ENCODE results near the gene RASSF8. TPM values are rescaled to one million over a fixed set of nuclear protein-coding genes. Genes with fewer than 3 reads are reported as not detected.

RASSF8 gene
- total RNA-seq, 3 donors from 2014 or later (not counting 1 experiment from before 2014, with no cell fraction given): 0.35 to 1.3 (median 1.2) TPM

DNA sequence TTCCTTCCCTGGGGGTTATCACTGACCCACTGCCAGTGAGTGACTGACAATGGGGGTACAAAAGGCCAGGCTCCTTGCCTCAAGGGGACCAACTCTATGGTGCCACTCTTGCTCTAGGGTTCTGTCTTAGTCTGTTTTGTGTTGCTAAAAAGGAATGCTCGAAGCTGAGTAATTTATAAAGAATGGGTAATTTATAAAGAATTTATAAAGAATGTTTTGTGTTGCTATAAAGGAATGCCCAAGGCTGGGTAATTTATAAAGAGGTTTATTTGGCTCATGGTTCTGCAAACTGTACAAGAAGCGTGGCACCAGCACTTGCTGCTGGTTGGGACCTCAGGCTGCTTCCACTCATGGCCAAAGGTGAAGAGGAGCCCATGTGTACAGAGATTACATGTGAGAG is 15.8 kb upstream of the RASSF8 start:
- 68% methylated on average over 2 of the region's 2 CpGs for WGBS (ENCODE audit: insufficient coverage)
- ATAC-seq (no peak), DNase-seq (no peak)
- H3K27ac ChIP-seq (ENCODE audit: low read length): no peak overlapping the region
- Mint-ChIP-seq H3K4me3 (no peak overlapping the region), H3K9me3 (no peaks in the 10 kb centered on the region), H3K4me1 (no peaks in the 10 kb centered on the region), H3K27ac (no peak overlapping the region), H3K27me3 (ENCODE audit: low read depth in 2 of 2) (peaks cover 2 to 6% of the 10 kb centered on the region in 2 donors), H3K36me3 (no peaks in the 10 kb centered on the region)
- intact Hi-C loops (cut with micrococcal nuclease): no loop called here
- no peak overlapping the region for H3K4me3 ChIP-seq (ENCODE audit: low read length)
- H3K9me3 ChIP-seq (ENCODE audit: control insufficient read depth, insufficient read depth, low read length): no peaks in the 10 kb centered on the region
- no peaks in the 10 kb centered on the region for H3K4me1 ChIP-seq (ENCODE audit: control insufficient read depth, insufficient read depth, low read length)
- H3K36me3 ChIP-seq (ENCODE audit: control insufficient read depth, insufficient read depth, low read length): no peaks in the 10 kb centered on the region
- TF ChIP-seq, protein P1, sequence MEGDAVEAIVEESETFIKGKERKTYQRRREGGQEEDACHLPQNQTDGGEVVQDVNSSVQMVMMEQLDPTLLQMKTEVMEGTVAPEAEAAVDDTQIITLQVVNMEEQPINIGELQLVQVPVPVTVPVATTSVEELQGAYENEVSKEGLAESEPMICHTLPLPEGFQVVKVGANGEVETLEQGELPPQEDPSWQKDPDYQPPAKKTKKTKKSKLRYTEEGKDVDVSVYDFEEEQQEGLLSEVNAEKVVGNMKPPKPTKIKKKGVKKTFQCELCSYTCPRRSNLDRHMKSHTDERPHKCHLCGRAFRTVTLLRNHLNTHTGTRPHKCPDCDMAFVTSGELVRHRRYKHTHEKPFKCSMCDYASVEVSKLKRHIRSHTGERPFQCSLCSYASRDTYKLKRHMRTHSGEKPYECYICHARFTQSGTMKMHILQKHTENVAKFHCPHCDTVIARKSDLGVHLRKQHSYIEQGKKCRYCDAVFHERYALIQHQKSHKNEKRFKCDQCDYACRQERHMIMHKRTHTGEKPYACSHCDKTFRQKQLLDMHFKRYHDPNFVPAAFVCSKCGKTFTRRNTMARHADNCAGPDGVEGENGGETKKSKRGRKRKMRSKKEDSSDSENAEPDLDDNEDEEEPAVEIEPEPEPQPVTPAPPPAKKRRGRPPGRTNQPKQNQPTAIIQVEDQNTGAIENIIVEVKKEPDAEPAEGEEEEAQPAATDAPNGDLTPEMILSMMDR (IDR thresholded peaks at IDR 0.05): no peak
- H3K27me3 ChIP-seq (ENCODE audit: control insufficient read depth, insufficient read depth, low read length): no peaks in the 10 kb centered on the region

DNA sequence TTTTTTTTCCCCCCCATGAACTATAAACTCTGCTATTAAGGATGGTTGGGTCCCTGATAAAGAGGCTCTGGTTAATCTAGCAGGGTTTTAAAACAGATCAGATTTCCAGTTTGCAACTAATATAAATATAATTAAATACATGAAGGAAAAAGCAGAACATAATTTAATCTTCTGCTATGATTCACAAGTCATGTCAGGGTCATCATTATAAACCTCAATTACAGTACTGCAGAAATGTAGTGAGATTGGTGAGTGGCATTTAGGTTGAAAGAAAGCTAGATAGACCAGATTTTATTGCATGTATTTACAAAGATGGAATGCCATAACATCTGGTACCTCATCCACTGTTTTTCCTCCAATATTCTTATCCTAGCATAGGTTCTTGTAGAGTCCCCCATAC is 14.5 kb upstream of the RASSF8 start:
- Mint-ChIP-seq H3K27ac (no peak overlapping the region), H3K4me1 (no peaks in the 10 kb centered on the region)
- no peak for ATAC-seq

DNA sequence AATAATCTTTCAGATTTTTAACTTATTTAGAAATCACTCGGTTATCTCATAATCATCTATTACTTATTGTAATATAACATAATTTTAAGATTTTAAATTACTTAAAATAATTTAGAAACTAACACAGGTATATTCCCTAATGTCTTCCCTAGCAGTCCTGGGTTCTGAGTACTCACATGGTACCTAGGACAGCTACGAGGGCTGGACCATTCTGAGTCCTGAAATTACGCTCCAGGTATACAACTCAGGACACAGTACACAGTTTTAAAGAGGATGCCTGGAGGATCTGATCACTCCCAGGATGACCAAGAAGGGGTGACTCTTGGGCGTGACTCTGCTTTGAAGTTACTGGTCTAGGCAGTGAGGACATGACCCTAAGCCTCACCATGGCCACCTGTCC is 9.1 kb upstream of the RASSF8 start:
- H3K4me3 Mint-ChIP-seq: no peak overlapping the region
- intact Hi-C loops (cut with micrococcal nuclease): no loop called here
- ATAC-seq (no peak), DNase-seq (no peak)
- no peak overlapping the region for H3K4me3 ChIP-seq (ENCODE audit: low read length)
- WGBS (ENCODE audit: insufficient coverage): 87% methylated on average over 3 of the region's 4 CpGs
- TF ChIP-seq, protein P1 (IDR thresholded peaks at IDR 0.05): no peak
- H3K4me1 ChIP-seq (ENCODE audit: control insufficient read depth, insufficient read depth, low read length): no peaks in the 10 kb centered on the region
- H3K9me3 Mint-ChIP-seq: no peaks in the 10 kb centered on the region
- no peak overlapping the region for H3K27ac ChIP-seq (ENCODE audit: low read length)
- H3K27me3 Mint-ChIP-seq (ENCODE audit: low read depth in 2 of 2): peaks cover 0 to 5% of the 10 kb centered on the region in 2 donors
- no peaks in the 10 kb centered on the region for H3K27me3 ChIP-seq (ENCODE audit: control insufficient read depth, insufficient read depth, low read length)
- no peaks in the 10 kb centered on the region for H3K9me3 ChIP-seq (ENCODE audit: control insufficient read depth, insufficient read depth, low read length)
- H3K36me3 ChIP-seq (ENCODE audit: control insufficient read depth, insufficient read depth, low read length): no peaks in the 10 kb centered on the region
- H3K27ac Mint-ChIP-seq: no peak overlapping the region
- H3K4me1 Mint-ChIP-seq: no peaks in the 10 kb centered on the region
- no peaks in the 10 kb centered on the region for H3K36me3 Mint-ChIP-seq

More for the DNA sequence above, 14.5 kb upstream of the RASSF8 start:
- Histone ChIP-seq H3K4me3 (ENCODE audit: low read length) (no peak overlapping the region), H3K36me3 (ENCODE audit: control insufficient read depth, insufficient read depth, low read length) (no peaks in the 10 kb centered on the region), H3K27me3 (ENCODE audit: control insufficient read depth, insufficient read depth, low read length) (no peaks in the 10 kb centered on the region), H3K27ac (ENCODE audit: low read length) (no peak overlapping the region), H3K4me1 (ENCODE audit: control insufficient read depth, insufficient read depth, low read length) (no peaks in the 10 kb centered on the region), H3K9me3 (ENCODE audit: control insufficient read depth, insufficient read depth, low read length) (no peaks in the 10 kb centered on the region)
- Mint-ChIP-seq H3K36me3 (no peaks in the 10 kb centered on the region), H3K27me3 (ENCODE audit: low read depth in 2 of 2) (peaks cover 2 to 6% of the 10 kb centered on the region in 2 donors), H3K9me3 (no peaks in the 10 kb centered on the region), H3K4me3 (no peak overlapping the region)
- intact Hi-C loops (cut with micrococcal nuclease): no loop called here
- DNase-seq: no peak
- TF ChIP-seq, protein P1 (IDR thresholded peaks at IDR 0.05): no peak

DNA sequence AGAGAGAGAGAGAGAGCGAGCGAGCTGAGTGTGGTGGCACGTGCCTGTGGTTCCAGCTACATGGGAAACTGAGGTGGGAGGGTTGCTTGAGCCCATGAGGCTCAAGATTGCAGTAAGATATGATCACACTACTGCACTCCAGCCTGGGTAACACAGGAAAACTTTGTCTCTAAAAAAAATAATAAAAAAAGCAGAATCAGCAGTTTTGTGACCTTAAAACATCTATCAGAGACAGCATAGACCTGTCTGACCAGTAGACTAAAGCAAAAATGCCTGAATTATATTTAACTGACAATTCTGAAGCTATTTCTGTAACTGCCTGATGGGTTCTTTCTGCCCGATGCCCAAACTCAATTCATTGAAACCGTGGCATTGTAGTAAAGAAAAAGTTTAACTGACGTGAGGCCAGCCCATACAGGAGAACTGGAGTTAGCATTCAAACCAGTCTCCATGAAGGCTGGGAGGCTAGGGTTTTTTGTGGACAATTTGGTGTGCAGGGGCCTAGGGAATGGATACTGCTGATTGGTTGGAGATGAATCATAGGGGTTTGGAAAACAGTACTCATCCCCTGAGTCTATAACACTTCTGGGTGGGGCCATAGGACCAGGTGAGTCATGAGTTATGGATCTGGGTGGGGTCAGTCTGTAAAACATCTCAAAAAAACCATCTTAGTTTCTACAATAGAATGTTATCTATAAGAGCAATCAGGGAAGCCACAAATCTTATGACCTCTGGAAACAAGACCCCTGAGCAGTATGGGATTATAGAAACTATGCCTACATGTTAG is 8.0 kb upstream of the RASSF8 start:
- Histone ChIP-seq H3K4me1 (ENCODE audit: control insufficient read depth, insufficient read depth, low read length) (no peaks in the 10 kb centered on the region), H3K4me3 (ENCODE audit: low read length) (no peak overlapping the region), H3K27ac (ENCODE audit: low read length) (no peak overlapping the region), H3K36me3 (ENCODE audit: control insufficient read depth, insufficient read depth, low read length) (no peaks in the 10 kb centered on the region), H3K27me3 (ENCODE audit: control insufficient read depth, insufficient read depth, low read length) (no peaks in the 10 kb centered on the region), H3K9me3 (ENCODE audit: control insufficient read depth, insufficient read depth, low read length) (no peaks in the 10 kb centered on the region)
- intact Hi-C loops (cut with micrococcal nuclease): no loop called here
- Mint-ChIP-seq H3K4me3 (no peak overlapping the region), H3K36me3 (no peaks in the 10 kb centered on the region), H3K27me3 (ENCODE audit: low read depth in 2 of 2) (peaks cover 2 to 8% of the 10 kb centered on the region in 2 donors), H3K9me3 (no peaks in the 10 kb centered on the region), H3K4me1 (no peaks in the 10 kb centered on the region), H3K27ac (no peak overlapping the region)
- 91% methylated on average over 6 of the region's 6 CpGs for WGBS (ENCODE audit: insufficient coverage)
- TF ChIP-seq, protein P1 (IDR thresholded peaks at IDR 0.05): no peak
- no peak for ATAC-seq
- DNase-seq: no peak

Measured in natural killer cell (primary cell).